Measurements from ENCODE around the gene ANOS1.

The ANOS1 gene

GRCh38 chrX:8737883-8738282, 5.9 kb upstream of the ANOS1 start:
- no peaks in the 10 kb centered on the region for H3F3A ChIP-seq (ENCODE audit: insufficient read depth)
- no peaks in the 10 kb centered on the region for H3K9me3 ChIP-seq (ENCODE audit: insufficient read depth, low read length)
- no peaks in the 10 kb centered on the region for H3K36me3 ChIP-seq (ENCODE audit: low read length)
- no peaks in the 10 kb centered on the region for H4K20me1 ChIP-seq (ENCODE audit: low read depth, low read length)
- H3K79me2 ChIP-seq (ENCODE audit: insufficient read depth, low read length) = no peaks in the 10 kb centered on the region
- no peaks in the 10 kb centered on the region for H3K27me3 ChIP-seq (ENCODE audit: low read length)
- H3K27ac ChIP-seq (ENCODE audit: low read depth, low read length) = no peak overlapping the region
- H3K9ac ChIP-seq (ENCODE audit: low read length) = no peak overlapping the region
- H2AFZ ChIP-seq (ENCODE audit: low read depth, low read length, severe bottlenecking) = no peak overlapping the region
- no peak overlapping the region for H3K4me2 ChIP-seq (ENCODE audit: low read depth, low read length, poor library complexity, severe bottlenecking)
- TF ChIP-seq CTCF (IDR thresholded peaks at IDR 0.05; ENCODE audit: insufficient read depth, low read length, poor library complexity, severe bottlenecking) (no peak), EZH2phosphoT487 (conservative IDR thresholded peaks at IDR 0.05; ENCODE audit: low read length) (no peak)
- H3K4me3 ChIP-seq (ENCODE audit: insufficient read depth, low read length, poor library complexity, severe bottlenecking) = no peak overlapping the region
- no peaks in the 10 kb centered on the region for H3K9me2 ChIP-seq (replicated peaks; ENCODE audit: insufficient read depth, low read length)

DNA sequence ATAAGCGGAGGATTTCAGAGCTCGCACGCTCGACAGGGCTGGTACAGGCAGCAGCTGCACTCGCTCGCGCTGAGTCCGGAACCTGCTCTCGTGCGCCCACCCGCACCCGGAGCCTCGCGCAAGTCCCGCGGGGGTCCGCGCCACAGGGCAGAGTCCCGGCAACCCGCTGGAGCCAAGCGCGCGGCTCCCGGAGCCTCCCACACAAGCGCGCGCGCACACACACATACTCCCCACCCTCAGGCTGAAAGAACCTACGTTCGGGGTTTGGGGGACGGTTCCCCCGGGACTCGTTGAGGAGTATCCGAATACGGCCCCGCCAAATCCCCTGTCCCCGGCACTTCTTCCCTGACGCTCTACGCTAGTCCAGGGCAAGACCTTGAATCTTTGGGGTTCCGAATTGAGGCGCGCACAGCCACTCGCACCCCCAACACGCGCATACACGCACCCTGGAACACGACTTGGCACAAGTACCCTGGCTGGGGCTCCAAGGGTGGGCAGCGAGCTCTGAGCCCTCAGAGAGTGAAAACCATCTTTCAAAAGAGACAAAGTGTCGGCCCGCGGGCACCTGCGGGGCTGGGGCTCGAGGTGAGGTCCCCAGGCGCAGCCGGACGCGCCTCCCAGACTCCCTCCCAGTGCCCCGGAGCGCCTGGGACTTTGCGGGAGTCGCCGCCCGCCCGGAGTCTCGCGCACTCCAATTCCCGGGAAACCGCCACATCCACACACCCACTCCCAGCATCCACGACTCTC, 952 bp downstream of the ANOS1 start:
- H4K20me1 ChIP-seq (ENCODE audit: low read depth, low read length) = no peaks in the 10 kb centered on the region
- no peaks in the 10 kb centered on the region for H3K36me3 ChIP-seq (ENCODE audit: low read length)
- no peaks in the 10 kb centered on the region for H3K27me3 ChIP-seq (ENCODE audit: low read length)
- H3K4me2 ChIP-seq (ENCODE audit: low read depth, low read length, poor library complexity, severe bottlenecking) = no peak overlapping the region
- no peak overlapping the region for H3K27ac ChIP-seq (ENCODE audit: low read depth, low read length)
- H3F3A ChIP-seq (ENCODE audit: insufficient read depth) = no peaks in the 10 kb centered on the region
- H3K9ac ChIP-seq (ENCODE audit: low read length) = no peak overlapping the region
- no peak overlapping the region for H2AFZ ChIP-seq (ENCODE audit: low read depth, low read length, severe bottlenecking)
- H3K9me3 ChIP-seq (ENCODE audit: insufficient read depth, low read length) = no peaks in the 10 kb centered on the region
- no peaks in the 10 kb centered on the region for H3K9me2 ChIP-seq (replicated peaks; ENCODE audit: insufficient read depth, low read length)
- no peak overlapping the region for H3K4me3 ChIP-seq (ENCODE audit: insufficient read depth, low read length, poor library complexity, severe bottlenecking)
- TF ChIP-seq CTCF (IDR thresholded peaks at IDR 0.05; ENCODE audit: insufficient read depth, low read length, poor library complexity, severe bottlenecking) (no peak), EZH2phosphoT487 (conservative IDR thresholded peaks at IDR 0.05; ENCODE audit: low read length) (no peak)
- H3K79me2 ChIP-seq (ENCODE audit: insufficient read depth, low read length) = no peaks in the 10 kb centered on the region

GRCh38 chrX:8729811-8730210, 2.1 kb downstream of the ANOS1 start:
- Histone ChIP-seq H3F3A (ENCODE audit: insufficient read depth) (no peaks in the 10 kb centered on the region), H3K36me3 (ENCODE audit: low read length) (no peaks in the 10 kb centered on the region), H2AFZ (ENCODE audit: low read depth, low read length, severe bottlenecking) (no peak overlapping the region), H3K79me2 (ENCODE audit: insufficient read depth, low read length) (no peaks in the 10 kb centered on the region), H3K4me2 (ENCODE audit: low read depth, low read length, poor library complexity, severe bottlenecking) (no peak overlapping the region), H3K9me3 (ENCODE audit: insufficient read depth, low read length) (no peaks in the 10 kb centered on the region), H3K4me3 (ENCODE audit: insufficient read depth, low read length, poor library complexity, severe bottlenecking) (no peak overlapping the region), H3K27ac (ENCODE audit: low read depth, low read length) (no peak overlapping the region), H4K20me1 (ENCODE audit: low read depth, low read length) (no peaks in the 10 kb centered on the region), H3K9ac (ENCODE audit: low read length) (no peak overlapping the region), H3K27me3 (ENCODE audit: low read length) (no peaks in the 10 kb centered on the region), H3K9me2 (replicated peaks; ENCODE audit: insufficient read depth, low read length) (no peaks in the 10 kb centered on the region)
- TF ChIP-seq CTCF (IDR thresholded peaks at IDR 0.05; ENCODE audit: insufficient read depth, low read length, poor library complexity, severe bottlenecking) (no peak), EZH2phosphoT487 (conservative IDR thresholded peaks at IDR 0.05; ENCODE audit: low read length) (no peak)
